ENCODE results near the gene PSG7. TPM values are rescaled to one million over a fixed set of nuclear protein-coding genes. Genes with fewer than 3 reads are reported as not detected.

PSG7 gene
- total RNA-seq, 1 experiment from 2014 or later, result not detected

Other genes starting within 250 kb of the PSG7 start
- gene PSG3, start 196.7 kb downstream of the PSG7 start, total RNA-seq (2014; rRNA removed; shearing (Covaris generic)), result not detected in 2 replicates
- not detected in 2 replicates for gene PSG8, start 171.5 kb downstream of the PSG7 start, total RNA-seq (2014; rRNA removed; shearing (Covaris generic))
- gene PSG1, start 57.5 kb downstream of the PSG7 start, total RNA-seq (2014; rRNA removed; shearing (Covaris generic)), result 0.24 TPM in 1 of 2 replicates, not detected in the other
- not detected in 2 replicates for gene PSG6, start 19.3 kb downstream of the PSG7 start, total RNA-seq (2014; rRNA removed; shearing (Covaris generic))
- 0.29 TPM in 1 of 2 replicates, not detected in the other for gene PSG11, start 89.3 kb upstream of the PSG7 start, total RNA-seq (2014; rRNA removed; shearing (Covaris generic))
- gene PSG2, start 145.5 kb upstream of the PSG7 start, total RNA-seq (2014; rRNA removed; shearing (Covaris generic)), result not detected in 2 replicates
- gene PSG5, start 249.3 kb upstream of the PSG7 start, total RNA-seq (2014; rRNA removed; shearing (Covaris generic)), result 1.3 and 4.1 TPM in 2 replicates